H1 (cell line): ENCODE measurements around the gene SLX1A. TPM values are rescaled to one million over a fixed set of nuclear protein-coding genes. Genes with fewer than 3 reads are reported as not detected.

ENCODE experiments used
- CTCF ChIA-PET: fragments of 300-600 bp; sonication (Branson Sonifier 250); formaldehyde crosslinking; loops from one replicate; lab custom pipeline; 2021; ENCODE audit not compliant: partially characterized antibody; lab: Charles Lee
- POLR2A ChIA-PET: fragments of 300-600 bp; sonication (Branson Sonifier 250); formaldehyde crosslinking; loops from one replicate; lab custom pipeline; 2021; ENCODE audit warnings: inconsistent platforms; ENCODE audit not compliant: partially characterized antibody; lab: Charles Lee
- DNase-seq, 2 experiments: peaks; one replicate each; pipeline versions ENCODE4 v3.0.0 to v3.0.0-alpha.2; 2010 to 2022; ENCODE audit warnings: low spot score in 2 of 2, low read depth in 1 of 2, mixed read lengths in 1 of 2
- FAIRE-seq: peaks from 2 replicates; lab custom pipeline; 2011; peaks lifted over from hg19 to GRCh38; lab: Jason Lieb, UNC
- H2AFZ ChIP-seq: 2 replicates; pipeline ENCODE4 v1.8.1; 2012; ENCODE audit warnings: low read length, inconsistent platforms
- H2AK5ac ChIP-seq: 2 replicates; pipeline ENCODE4 v1.6.1; 2013; ENCODE audit warnings: low read depth, low read length
- H2BK120ac ChIP-seq: replicated peaks from 2 replicates; pipeline ENCODE3; 2013; ENCODE audit warnings: low read depth, low read length, inconsistent platforms
- H2BK12ac ChIP-seq: 2 replicates; pipeline ENCODE4 v1.6.1; 2013; ENCODE audit warnings: low read depth, low read length
- H2BK15ac ChIP-seq: 2 replicates; pipeline ENCODE4 v1.6.1; 2013; ENCODE audit warnings: low read length
- H2BK20ac ChIP-seq: 2 replicates; pipeline ENCODE4 v1.6.1; 2013; ENCODE audit warnings: low read length
- H2BK5ac ChIP-seq: 2 replicates; pipeline ENCODE4 v1.6.1; 2013; ENCODE audit warnings: low read depth, low read length
- H3K14ac ChIP-seq: 2 replicates; pipeline ENCODE4 v1.6.1; 2013; ENCODE audit warnings: inconsistent platforms; ENCODE audit not compliant: insufficient read length
- H3K18ac ChIP-seq: 2 replicates; pipeline ENCODE4 v1.6.1; 2013; ENCODE audit warnings: low read length; ENCODE audit errors: extremely low read depth
- H3K23ac ChIP-seq: 2 replicates; pipeline ENCODE4 v1.6.1; 2013; ENCODE audit warnings: inconsistent platforms; ENCODE audit not compliant: insufficient read length
- H3K23me2 ChIP-seq: 2 replicates; pipeline ENCODE4 v1.6.1; 2013; ENCODE audit warnings: low read depth, low read length
- H3K27ac ChIP-seq: 2 replicates; pipeline ENCODE4 v1.6.1; 2011; ENCODE audit warnings: low read depth, low read length, inconsistent platforms
- H3K27me3 ChIP-seq, 4 experiments: replicated peaks in 1 of 4; 1 replicate in 1 of 4; 2 replicates in 3 of 4; pipeline versions ENCODE4 v1.6.1 to v1.8.1; 2011 to 2013; ENCODE audit warnings: low read length in 3 of 4, mild to moderate bottlenecking in 3 of 4, inconsistent platforms in 2 of 4, mixed read lengths in 2 of 4, moderate library complexity in 1 of 4; ENCODE audit not compliant: control insufficient read depth in 3 of 4, insufficient read depth in 3 of 4; ENCODE audit errors: extremely low read depth in 1 of 4
- H3K36me3 ChIP-seq, 4 experiments: 2 replicates each; pipeline versions ENCODE4 v1.6.1 to v1.8.1; 2011 to 2013; ENCODE audit warnings: mild to moderate bottlenecking in 4 of 4, low read length in 3 of 4, moderate library complexity in 2 of 4, control low read depth in 1 of 4, inconsistent platforms in 1 of 4; ENCODE audit not compliant: insufficient read depth in 4 of 4, control insufficient read depth in 2 of 4
- H3K4ac ChIP-seq: replicated peaks from 2 replicates; pipeline ENCODE3; 2013; ENCODE audit warnings: low read length, low read depth, mixed read lengths, inconsistent platforms; ENCODE audit not compliant: insufficient read length
- H3K4me1 ChIP-seq, 4 experiments: replicated peaks in 1 of 4; 1 replicate in 1 of 4; 2 replicates in 3 of 4; pipeline versions ENCODE4 v1.6.1 to v1.8.1; 2011 to 2013; ENCODE audit warnings: low read length in 3 of 4, inconsistent platforms in 2 of 4, mixed read lengths in 1 of 4; ENCODE audit not compliant: insufficient read depth in 4 of 4, control insufficient read depth in 3 of 4
- H3K4me2 ChIP-seq, 2 experiments: 2 replicates each; pipeline versions ENCODE4 v1.6.1 to v1.8.1; 2011 to 2013; ENCODE audit warnings: low read depth in 2 of 2, low read length in 2 of 2, control low read depth in 1 of 2, inconsistent platforms in 1 of 2, mild to moderate bottlenecking in 1 of 2; ENCODE audit not compliant: insufficient read depth in 1 of 2
- H3K4me3 ChIP-seq, 4 experiments: fragments of 200-600, 300-600 bp in 1 of 4; sonication (generic), shearing (Covaris generic), sonication (Bioruptor Twin) in 1 of 4; 2 replicates each; pipeline versions ENCODE4 v1.5.1 to v1.8.1; 2011 to 2016; ENCODE audit warnings: low read length in 4 of 4, low read depth in 3 of 4, control low read depth in 2 of 4, inconsistent platforms in 2 of 4, mild to moderate bottlenecking in 2 of 4, mixed read lengths in 1 of 4, moderate library complexity in 1 of 4; ENCODE audit not compliant: insufficient read depth in 2 of 4; ENCODE audit errors: extremely low read depth in 1 of 4
- H3K56ac ChIP-seq: replicated peaks from 2 replicates; pipeline ENCODE3; 2013; ENCODE audit warnings: low read depth, mild to moderate bottlenecking, mixed read lengths, low read length, inconsistent platforms; ENCODE audit not compliant: insufficient read length
- H3K79me1 ChIP-seq: 2 replicates; pipeline ENCODE4 v1.6.1; 2013; ENCODE audit warnings: low read depth, low read length, control low read depth
- H3K79me2 ChIP-seq, 2 experiments: 2 replicates each; pipeline versions ENCODE4 v1.6.1 to v1.8.1; 2012 to 2013; ENCODE audit warnings: low read length in 2 of 2, mild to moderate bottlenecking in 2 of 2, inconsistent platforms in 1 of 2; ENCODE audit not compliant: insufficient read depth in 2 of 2, control insufficient read depth in 1 of 2
- H3K9ac ChIP-seq, 4 experiments: replicated peaks in 1 of 4; 1 replicate in 1 of 4; 2 replicates in 3 of 4; pipeline versions ENCODE4 v1.6.1 to v1.8.1; 2011 to 2013; ENCODE audit warnings: low read depth in 3 of 4, low read length in 3 of 4, control low read depth in 2 of 4, mild to moderate bottlenecking in 2 of 4, moderate library complexity in 2 of 4, inconsistent platforms in 1 of 4; ENCODE audit errors: extremely low read depth in 1 of 4
- H3K9me3 ChIP-seq, 2 experiments: 2 replicates each; pipeline versions ENCODE4 v1.6.1 to v1.8.1; 2012 to 2013; ENCODE audit warnings: mild to moderate bottlenecking in 2 of 2, moderate library complexity in 2 of 2, control low read depth in 1 of 2, inconsistent platforms in 1 of 2, low read depth in 1 of 2, low read length in 1 of 2, mixed read lengths in 1 of 2; ENCODE audit not compliant: insufficient read depth in 2 of 2
- H4K20me1 ChIP-seq, 2 experiments: replicated peaks in 1 of 2; 2 replicates each; pipeline versions ENCODE3 to v1.8.1; 2011 to 2013; ENCODE audit warnings: inconsistent platforms in 2 of 2, low read length in 2 of 2, mild to moderate bottlenecking in 1 of 2; ENCODE audit not compliant: insufficient read depth in 2 of 2, control insufficient read depth in 1 of 2
- H4K5ac ChIP-seq: 2 replicates; pipeline ENCODE4 v1.6.1; 2013; ENCODE audit warnings: low read length, low read depth, mixed read lengths, inconsistent platforms; ENCODE audit not compliant: insufficient read length
- H4K8ac ChIP-seq: 2 replicates; pipeline ENCODE4 v1.8.0; 2013; ENCODE audit warnings: mild to moderate bottlenecking, moderate library complexity, low read length, inconsistent platforms; ENCODE audit not compliant: insufficient read depth; ENCODE audit errors: extremely low read depth
- H4K91ac ChIP-seq: replicated peaks from 2 replicates; pipeline ENCODE3; 2013; ENCODE audit warnings: low read length, mixed read lengths, inconsistent platforms; ENCODE audit not compliant: insufficient read length
- CHD1 ChIP-seq: IDR thresholded peaks from 2 replicates; pipeline ENCODE4 v1.6.1; 2012; ENCODE audit warnings: low read depth, low read length, improper control_type of control experiment
- NRF1 ChIP-seq: IDR thresholded peaks from 2 replicates; pipeline ENCODE4 v1.6.1; 2011; ENCODE audit warnings: mild to moderate bottlenecking, low read depth, low read length, improper control_type of control experiment
- POLR2A ChIP-seq, 2 experiments: IDR thresholded peaks; 1 replicate in 1 of 2; 2 replicates in 1 of 2; pipeline ENCODE4 v1.6.1; 2011; ENCODE audit warnings: low read depth in 2 of 2, low read length in 2 of 2, mild to moderate bottlenecking in 2 of 2; ENCODE audit errors: control extremely low read depth in 1 of 2
- RNF2 ChIP-seq: fragments of 200-900, 300-1000 bp; sonication (generic); IDR thresholded peaks from 2 replicates; pipeline ENCODE4 v1.7.1; 2016; ENCODE audit warnings: borderline replicate concordance, low read depth, mild to moderate bottlenecking, antibody characterized with exemption, low read length; ENCODE audit not compliant: poor library complexity, severe bottlenecking; ENCODE audit errors: missing control alignments
- SP1 ChIP-seq: IDR thresholded peaks from 2 replicates; pipeline ENCODE4 v1.6.1; 2011; ENCODE audit warnings: low read depth, low read length
- YY1 ChIP-seq: IDR thresholded peaks from 2 replicates; pipeline ENCODE4 v1.6.1; 2011; ENCODE audit warnings: low read depth, mild to moderate bottlenecking, low read length
- WGBS, 2 experiments: shearing (Covaris generic) in 1 of 2; methylation state at CpG; one replicate each; pipeline versions ENCODE4 v1.1.6 to v1.1.7; 2013 to 2015; ENCODE audit warnings: low lambda C conversion rate in 2 of 2, mixed read lengths in 2 of 2, inconsistent platforms in 1 of 2, low coverage in 1 of 2, missing lambda C conversion rate in 1 of 2; ENCODE audit not compliant: insufficient replicate concordance in 2 of 2, insufficient coverage in 1 of 2, insufficient read length in 1 of 2; ENCODE audit errors: extremely low coverage in 1 of 2, missing lambda C conversion rate in 1 of 2; 5-methylcytosine and 5-hydroxymethylcytosine counted together
- polyA plus RNA-seq, 7 experiments: library from polyadenylated mRNA; depleted of rRNA in 3 of 7; stranded (reverse) in 5 of 7; unstranded in 2 of 7; fragments of >200 nt in 5 of 7; fragments of 200-250 nt in 2 of 7; gene quantifications; 1 replicate in 5 of 7; 2 replicates in 1 of 7; 4 replicates in 1 of 7; pipeline versions ENCODE4 v1.2.1 to v1.2.3, GENCODE V29; 2011 to 2013; ENCODE audit warnings: missing spikeins in 2 of 7, mixed read lengths in 2 of 7
- total RNA-seq: library from RNA; stranded (reverse); fragmentation: NEBNext Ultra II Directional; extraction: Animal tissue kit (Norgen Biotek cat#: 25700); gene quantifications from 2 replicates; pipeline ENCODE4 v1.2.1, GENCODE V29; 2021
- TF ChIP-seq, protein P1 (sequence below): IDR thresholded peaks from 2 replicates; pipeline ENCODE4 v1.6.1; 2012; ENCODE audit warnings: low read length, inconsistent platforms

Gene SLX1A
- total and polyA plus RNA-seq, 2 of the 8 experiments (the other 6 are each of a cell fraction or from before 2014, with no cell fraction given), result 4.7 to 36.9 TPM

- DNase-seq (no peak), FAIRE-seq (no peak)
- 0 out of 4 replicates have a peak, but pooled peaks cover 0 to 5% of the 10 kb centered on the region in 2 experiments for H3K9me3 ChIP-seq
- H3K14ac ChIP-seq, result no peak overlapping the region
- H3K79me2 ChIP-seq, result no peaks in the 10 kb centered on the region
- no peaks in the 10 kb centered on the region for H3K4me1 ChIP-seq
- no peak overlapping the region for H4K5ac ChIP-seq
- no peak overlapping the region for H4K8ac ChIP-seq
- H3K27ac ChIP-seq, result no peak overlapping the region
- H2AFZ ChIP-seq, result no peak overlapping the region
- no peak overlapping the region for H2BK20ac ChIP-seq
- H3K18ac ChIP-seq, result no peak overlapping the region
- H3K4me3 ChIP-seq, result no peak overlapping the region
- ChIA-PET CTCF (interaction anchor here (2.5 kb wide), 1 partner anchor 10 kb away, joined by 7 read pairs; no protein-coding TSS in a partner anchor), POLR2A (interaction anchor here (0.6 kb wide), 1 partner anchor 267 kb away, joined by 3 read pairs; no protein-coding TSS in a partner anchor)
- no peak overlapping the region for H3K56ac ChIP-seq
- H3K79me1 ChIP-seq, result no peaks in the 10 kb centered on the region
- H2BK15ac ChIP-seq, result no peak overlapping the region
- no peak overlapping the region for H3K9ac ChIP-seq
- H3K23me2 ChIP-seq, result no peaks in the 10 kb centered on the region
- no peak overlapping the region for H4K91ac ChIP-seq
- H2BK120ac ChIP-seq, result no peak overlapping the region
- H2BK12ac ChIP-seq, result no peak overlapping the region
- no peaks in the 10 kb centered on the region; a peak in 2 of 7 replicates for H3K27me3 ChIP-seq
- H2AK5ac ChIP-seq, result no peak overlapping the region
- H2BK5ac ChIP-seq, result no peak overlapping the region
- no peak overlapping the region for H3K4ac ChIP-seq
- H3K23ac ChIP-seq, result no peak overlapping the region
- WGBS, 2 experiments, result 89% methylated on average over 7 of the region's 7 CpGs; no CpG with 5 or more reads in 1 of the 2 experiments
- no peaks in the 10 kb centered on the region for H3K36me3 ChIP-seq
- H3K4me2 ChIP-seq, result no peak overlapping the region
- H4K20me1 ChIP-seq, result no peaks in the 10 kb centered on the region
- TF ChIP-seq SP1, result no peak
- TF ChIP-seq, protein P1, sequence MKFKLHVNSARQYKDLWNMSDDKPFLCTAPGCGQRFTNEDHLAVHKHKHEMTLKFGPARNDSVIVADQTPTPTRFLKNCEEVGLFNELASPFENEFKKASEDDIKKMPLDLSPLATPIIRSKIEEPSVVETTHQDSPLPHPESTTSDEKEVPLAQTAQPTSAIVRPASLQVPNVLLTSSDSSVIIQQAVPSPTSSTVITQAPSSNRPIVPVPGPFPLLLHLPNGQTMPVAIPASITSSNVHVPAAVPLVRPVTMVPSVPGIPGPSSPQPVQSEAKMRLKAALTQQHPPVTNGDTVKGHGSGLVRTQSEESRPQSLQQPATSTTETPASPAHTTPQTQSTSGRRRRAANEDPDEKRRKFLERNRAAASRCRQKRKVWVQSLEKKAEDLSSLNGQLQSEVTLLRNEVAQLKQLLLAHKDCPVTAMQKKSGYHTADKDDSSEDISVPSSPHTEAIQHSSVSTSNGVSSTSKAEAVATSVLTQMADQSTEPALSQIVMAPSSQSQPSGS, result no peak
- TF ChIP-seq YY1, result no peak
- TF ChIP-seq CHD1, result no peak
- TF ChIP-seq NRF1, result no peak
- TF ChIP-seq RNF2, result no peak
- TF ChIP-seq POLR2A (IDR thresholded peaks at IDR 0.05; ENCODE audit: control extremely low read depth in 1 of 2, low read depth in 2 of 2, low read length in 2 of 2), result no peak
Observed at GRCh38 chr16:30151091-30151490, 42.6 kb upstream of the SLX1A start.
